HepG2 (cell line): ENCODE results near the gene RHBDD1. TPM values are rescaled to one million over a fixed set of nuclear protein-coding genes. Genes with fewer than 3 reads are reported as not detected.
A peak's percentile ranks its signal among the peaks of the same experiment; 100 is the strongest.

Source experiments
- KDM6A ChIP-seq: IDR thresholded peaks from 2 replicates; pipeline ENCODE4 v1.6.1; 2016; ENCODE audit warnings: low read depth
- MED1 ChIP-seq: sonication (generic); formaldehyde crosslinking; IDR thresholded peaks from 2 replicates; pipeline ENCODE4 v1.4.0; 2020; ENCODE audit warnings: missing genetic modification reagents
- MTERF4 ChIP-seq: sonication (generic); formaldehyde crosslinking; IDR thresholded peaks from 2 replicates; pipeline ENCODE4 v1.8.0; 2023; ENCODE audit warnings: mild to moderate bottlenecking, missing genetic modification reagents
- NAIF1 ChIP-seq: sonication (generic); formaldehyde crosslinking; IDR thresholded peaks from 2 replicates; pipeline ENCODE4 v1.5.0; 2020; ENCODE audit warnings: mild to moderate bottlenecking, missing genetic modification reagents, borderline replicate concordance
- NR1H2 ChIP-seq: sonication (generic); formaldehyde crosslinking; IDR thresholded peaks from 2 replicates; pipeline ENCODE4 v1.8.1; 2022; ENCODE audit warnings: low read depth, missing genetic modification reagents, borderline replicate concordance
- PBX2 ChIP-seq: IDR thresholded peaks from 2 replicates; pipeline ENCODE4 v1.6.1; 2016; ENCODE audit warnings: control low read depth
- PHB2 ChIP-seq: fragments of 450-650 bp; IDR thresholded peaks from 2 replicates; pipeline ENCODE4 v1.6.1; 2018; ENCODE audit not compliant: partially characterized antibody
- SMARCE1 ChIP-seq: fragments of 450-650 bp; IDR thresholded peaks from 2 replicates; pipeline ENCODE4 v1.6.1; 2017; ENCODE audit warnings: borderline replicate concordance
- ZFP1 ChIP-seq: IDR thresholded peaks from 2 replicates; pipeline ENCODE4 v1.6.1; 2016
- ZNF414 ChIP-seq: sonication (generic); formaldehyde crosslinking; IDR thresholded peaks from 2 replicates; pipeline ENCODE4 v1.5.0; 2020; ENCODE audit warnings: missing genetic modification reagents
- ZNF547 ChIP-seq: sonication (generic); formaldehyde crosslinking; IDR thresholded peaks from 2 replicates; pipeline ENCODE4 v1.5.1; 2020; ENCODE audit warnings: mild to moderate bottlenecking, missing genetic modification reagents
- ZNF713 ChIP-seq: sonication (generic); formaldehyde crosslinking; IDR thresholded peaks from 2 replicates; pipeline ENCODE4 v1.4.0; 2020; ENCODE audit warnings: mild to moderate bottlenecking, missing genetic modification reagents
- ZNF724P ChIP-seq: sonication (generic); formaldehyde crosslinking; IDR thresholded peaks from 2 replicates; pipeline ENCODE4 v1.8.0; 2022; ENCODE audit warnings: missing genetic modification reagents, borderline replicate concordance
- ZNF75D ChIP-seq: sonication (generic); formaldehyde crosslinking; IDR thresholded peaks from 2 replicates; pipeline ENCODE4 v1.8.1; 2023; ENCODE audit warnings: missing genetic modification reagents, mild to moderate bottlenecking, borderline replicate concordance
- ZNF761 ChIP-seq: sonication (generic); formaldehyde crosslinking; conservative IDR thresholded peaks from 2 replicates; pipeline ENCODE4 v1.4.0; 2020; ENCODE audit warnings: mild to moderate bottlenecking, missing genetic modification reagents
- ZNF891 ChIP-seq: sonication (generic); formaldehyde crosslinking; IDR thresholded peaks from 2 replicates; pipeline ENCODE4 v1.5.0; 2020; ENCODE audit warnings: mild to moderate bottlenecking, missing genetic modification reagents
- polyA plus RNA-seq, 8 experiments: library from polyadenylated mRNA; depleted of rRNA in 3 of 8; stranded (reverse) in 7 of 8; unstranded in 1 of 8; fragments of >200 nt; fragmentation: Illumina TruSeq in 4 of 8; extraction: Trizol in 4 of 8; gene quantifications; 2 replicates each; pipeline versions ENCODE4 v1.2.1 to v1.2.3, GENCODE V29; 2011 to 2016; ENCODE audit warnings: low read depth in 4 of 8, missing spikeins in 1 of 8, mixed read lengths in 1 of 8; ENCODE audit not compliant: insufficient read depth in 1 of 8
- total RNA-seq, 5 experiments: library from RNA; depleted of rRNA; stranded (reverse); fragments of >200 nt; fragmentation: Illumina TruSeq; extraction: Trizol; gene quantifications; 2 replicates each; pipeline ENCODE4 v1.2.3, GENCODE V29; 2016; ENCODE audit warnings: low read depth in 1 of 5
- TF ChIP-seq, protein P1 (sequence below): conservative IDR thresholded peaks from 2 replicates; pipeline ENCODE4 v1.6.1; 2018; ENCODE audit warnings: missing genetic modification reagents
- TF ChIP-seq, protein P2 (sequence below): sonication (generic); formaldehyde crosslinking; IDR thresholded peaks from 2 replicates; pipeline ENCODE4 v1.4.0; 2020; ENCODE audit warnings: mild to moderate bottlenecking, missing genetic modification reagents

RHBDD1 gene
- total and polyA plus RNA-seq, 2 of the 13 experiments (the other 11 are each of a cell fraction or from before 2014, with no cell fraction given): 8.2 to 9.5 TPM

GRCh38 chr2:226835796-226836547 lies at the start of gene RHBDD1 (continued):
- no peak; the same call in 1 of the 2 replicates for TF ChIP-seq ZNF761
- TF ChIP-seq SMARCE1: no peak
- TF ChIP-seq PBX2 (CRISPR knock-in tag): no peak
- TF ChIP-seq NAIF1 (CRISPR knock-in tag): peak; percentile 38; the same call in 1 of the 2 replicates
- TF ChIP-seq ZNF891 (CRISPR knock-in tag): no peak; the same call in none of the 2 replicates
- no peak; the same call in 1 of the 2 replicates for TF ChIP-seq MTERF4 (CRISPR knock-in tag)
- TF ChIP-seq MED1: peak; percentile 15; the same call in 1 of the 2 replicates
- no peak for TF ChIP-seq ZNF713 (CRISPR knock-in tag)
- no peak for TF ChIP-seq KDM6A (CRISPR knock-in tag)
- peak; percentile 90 for TF ChIP-seq ZNF547 (CRISPR knock-in tag)
- TF ChIP-seq ZNF414 (CRISPR knock-in tag): no peak
- TF ChIP-seq ZNF724P (CRISPR knock-in tag): peak; percentile 41; the same call in 1 of the 2 replicates
- no peak for TF ChIP-seq ZNF75D (CRISPR knock-in tag)
- TF ChIP-seq PHB2: no peak
- no peak for TF ChIP-seq ZFP1 (CRISPR knock-in tag)
- TF ChIP-seq, protein P1, sequence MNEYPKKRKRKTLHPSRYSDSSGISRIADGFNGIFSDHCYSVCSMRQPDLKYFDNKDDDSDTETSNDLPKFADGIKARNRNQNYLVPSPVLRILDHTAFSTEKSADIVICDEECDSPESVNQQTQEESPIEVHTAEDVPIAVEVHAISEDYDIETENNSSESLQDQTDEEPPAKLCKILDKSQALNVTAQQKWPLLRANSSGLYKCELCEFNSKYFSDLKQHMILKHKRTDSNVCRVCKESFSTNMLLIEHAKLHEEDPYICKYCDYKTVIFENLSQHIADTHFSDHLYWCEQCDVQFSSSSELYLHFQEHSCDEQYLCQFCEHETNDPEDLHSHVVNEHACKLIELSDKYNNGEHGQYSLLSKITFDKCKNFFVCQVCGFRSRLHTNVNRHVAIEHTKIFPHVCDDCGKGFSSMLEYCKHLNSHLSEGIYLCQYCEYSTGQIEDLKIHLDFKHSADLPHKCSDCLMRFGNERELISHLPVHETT: peak; percentile 83
- TF ChIP-seq, protein P2, sequence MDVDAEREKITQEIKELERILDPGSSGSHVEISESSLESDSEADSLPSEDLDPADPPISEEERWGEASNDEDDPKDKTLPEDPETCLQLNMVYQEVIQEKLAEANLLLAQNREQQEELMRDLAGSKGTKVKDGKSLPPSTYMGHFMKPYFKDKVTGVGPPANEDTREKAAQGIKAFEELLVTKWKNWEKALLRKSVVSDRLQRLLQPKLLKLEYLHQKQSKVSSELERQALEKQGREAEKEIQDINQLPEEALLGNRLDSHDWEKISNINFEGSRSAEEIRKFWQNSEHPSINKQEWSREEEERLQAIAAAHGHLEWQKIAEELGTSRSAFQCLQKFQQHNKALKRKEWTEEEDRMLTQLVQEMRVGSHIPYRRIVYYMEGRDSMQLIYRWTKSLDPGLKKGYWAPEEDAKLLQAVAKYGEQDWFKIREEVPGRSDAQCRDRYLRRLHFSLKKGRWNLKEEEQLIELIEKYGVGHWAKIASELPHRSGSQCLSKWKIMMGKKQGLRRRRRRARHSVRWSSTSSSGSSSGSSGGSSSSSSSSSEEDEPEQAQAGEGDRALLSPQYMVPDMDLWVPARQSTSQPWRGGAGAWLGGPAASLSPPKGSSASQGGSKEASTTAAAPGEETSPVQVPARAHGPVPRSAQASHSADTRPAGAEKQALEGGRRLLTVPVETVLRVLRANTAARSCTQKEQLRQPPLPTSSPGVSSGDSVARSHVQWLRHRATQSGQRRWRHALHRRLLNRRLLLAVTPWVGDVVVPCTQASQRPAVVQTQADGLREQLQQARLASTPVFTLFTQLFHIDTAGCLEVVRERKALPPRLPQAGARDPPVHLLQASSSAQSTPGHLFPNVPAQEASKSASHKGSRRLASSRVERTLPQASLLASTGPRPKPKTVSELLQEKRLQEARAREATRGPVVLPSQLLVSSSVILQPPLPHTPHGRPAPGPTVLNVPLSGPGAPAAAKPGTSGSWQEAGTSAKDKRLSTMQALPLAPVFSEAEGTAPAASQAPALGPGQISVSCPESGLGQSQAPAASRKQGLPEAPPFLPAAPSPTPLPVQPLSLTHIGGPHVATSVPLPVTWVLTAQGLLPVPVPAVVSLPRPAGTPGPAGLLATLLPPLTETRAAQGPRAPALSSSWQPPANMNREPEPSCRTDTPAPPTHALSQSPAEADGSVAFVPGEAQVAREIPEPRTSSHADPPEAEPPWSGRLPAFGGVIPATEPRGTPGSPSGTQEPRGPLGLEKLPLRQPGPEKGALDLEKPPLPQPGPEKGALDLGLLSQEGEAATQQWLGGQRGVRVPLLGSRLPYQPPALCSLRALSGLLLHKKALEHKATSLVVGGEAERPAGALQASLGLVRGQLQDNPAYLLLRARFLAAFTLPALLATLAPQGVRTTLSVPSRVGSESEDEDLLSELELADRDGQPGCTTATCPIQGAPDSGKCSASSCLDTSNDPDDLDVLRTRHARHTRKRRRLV (CRISPR knock-in tag): no peak
- no peak for TF ChIP-seq NR1H2 (CRISPR knock-in tag)
